Endothelial cell of umbilical vein (primary cell): ENCODE data around the gene ELK3. TPM values are rescaled to one million over a fixed set of nuclear protein-coding genes. Genes with fewer than 3 reads are reported as not detected.

Experiments used
- BruUV-seq: library from RNA; stranded (reverse); fragments of 400-500 nt; replicated peaks from 2 replicates; lab custom pipeline; 2021; lab: Mats Ljungman, UMichigan
- CTCF ChIA-PET: fragments of 300-600, 350-600 bp; sonication (Branson Sonifier 250); formaldehyde crosslinking; loops from one replicate; lab custom pipeline; 2021; ENCODE audit warnings: antibody characterized with exemption, inconsistent platforms; lab: Charles Lee
- POLR2A ChIA-PET: fragments of 300-600, 350-600 bp; sonication (Branson Sonifier 250); formaldehyde crosslinking; loops from one replicate; lab custom pipeline; 2021; ENCODE audit warnings: antibody characterized with exemption, inconsistent platforms; lab: Charles Lee
- DNase-seq: peaks from one replicate; pipeline ENCODE4 v3.0.0-alpha.2; 2011; ENCODE audit warnings: low read depth, low spot score
- FAIRE-seq: peaks from 2 replicates; lab custom pipeline; 2011; peaks lifted over from hg19 to GRCh38; lab: Jason Lieb, UNC
- H2AFZ ChIP-seq: 2 replicates; pipeline ENCODE4 v1.6.0; 2012; ENCODE audit warnings: low read depth, low read length, control low read depth, inconsistent platforms
- H3K27ac ChIP-seq: 2 replicates; pipeline ENCODE4 v1.5.1; 2011; ENCODE audit warnings: low read depth, mild to moderate bottlenecking, control low read depth, low read length, moderate library complexity; ENCODE audit not compliant: insufficient read depth
- H3K27me3 ChIP-seq, 2 experiments: 2 replicates each; pipeline versions ENCODE4 v1.6.0 to v1.6.1; 2011; ENCODE audit warnings: low read length in 2 of 2, mixed read lengths in 1 of 2; ENCODE audit not compliant: control insufficient read depth in 2 of 2, insufficient read depth in 2 of 2
- H3K36me3 ChIP-seq, 2 experiments: 2 replicates in 1 of 2; 3 replicates in 1 of 2; pipeline ENCODE4 v1.5.1; 2011; ENCODE audit warnings: low read length in 2 of 2, mild to moderate bottlenecking in 1 of 2, moderate library complexity in 1 of 2; ENCODE audit not compliant: control insufficient read depth in 2 of 2, insufficient read depth in 2 of 2; ENCODE audit errors: extremely low read depth in 1 of 2
- H3K4me1 ChIP-seq: 3 replicates; pipeline ENCODE4 v1.5.1; 2011; ENCODE audit warnings: mild to moderate bottlenecking, low read length; ENCODE audit not compliant: control insufficient read depth, insufficient read depth; ENCODE audit errors: extremely low read depth
- H3K4me2 ChIP-seq: 2 replicates; pipeline ENCODE4 v1.6.1; 2011; ENCODE audit warnings: low read length, control low read depth, mixed read lengths; ENCODE audit not compliant: insufficient read depth
- H3K4me3 ChIP-seq, 3 experiments: fragments of 200-600 bp in 1 of 3; sonication (generic), shearing (Covaris generic) in 1 of 3; replicated peaks in 1 of 3; 2 replicates each; pipeline ENCODE4 v1.5.1; 2011 to 2016; ENCODE audit warnings: control low read depth in 3 of 3, low read length in 3 of 3, mild to moderate bottlenecking in 2 of 3, inconsistent platforms in 1 of 3, low read depth in 1 of 3, moderate library complexity in 1 of 3; ENCODE audit not compliant: insufficient read depth in 1 of 3
- H3K79me2 ChIP-seq: 2 replicates; pipeline ENCODE4 v1.6.0; 2012; ENCODE audit warnings: low read length, inconsistent platforms; ENCODE audit not compliant: control insufficient read depth, insufficient read depth
- H3K9ac ChIP-seq: replicated peaks from 2 replicates; pipeline ENCODE3; 2011; ENCODE audit warnings: low read length, control low read depth; ENCODE audit not compliant: insufficient read depth; ENCODE audit errors: extremely low read depth
- H3K9me1 ChIP-seq: replicated peaks from 3 replicates; pipeline ENCODE4 v1.6.0; 2011; ENCODE audit warnings: mild to moderate bottlenecking, low read length; ENCODE audit not compliant: control insufficient read depth, insufficient read depth; ENCODE audit errors: extremely low read depth
- H3K9me3 ChIP-seq: replicated peaks from 2 replicates; pipeline ENCODE4 v1.5.1; 2012; ENCODE audit warnings: low read length, inconsistent platforms; ENCODE audit not compliant: control insufficient read depth, insufficient read depth
- H4K20me1 ChIP-seq: replicated peaks from 2 replicates; pipeline ENCODE3; 2011; ENCODE audit warnings: mild to moderate bottlenecking, low read length; ENCODE audit not compliant: control insufficient read depth, insufficient read depth; ENCODE audit errors: extremely low read depth
- FOS ChIP-seq: IDR thresholded peaks from 2 replicates; pipeline ENCODE4 v1.6.1; 2011; ENCODE audit warnings: mild to moderate bottlenecking, low read length, moderate library complexity, borderline replicate concordance; ENCODE audit not compliant: insufficient read depth
- GATA2 ChIP-seq: IDR thresholded peaks from 2 replicates; pipeline ENCODE4 v1.7.0; 2011; ENCODE audit warnings: low read depth, mild to moderate bottlenecking, moderate library complexity, mixed read lengths, low read length; ENCODE audit not compliant: insufficient read length, insufficient read depth
- MAX ChIP-seq: IDR thresholded peaks from 2 replicates; pipeline ENCODE4 v1.6.1; 2011; ENCODE audit not compliant: insufficient read depth, insufficient read length
- MYC ChIP-seq: IDR thresholded peaks from one replicate; pipeline ENCODE4 v1.6.1; 2011; ENCODE audit warnings: mild to moderate bottlenecking, low read depth, low read length
- dilution Hi-C: fragments of 300-500 bp; cut with MboI; formaldehyde crosslinking; loops from one replicate; pipeline ENCODE4 v1.15.0; 2019; ENCODE audit warnings: low sequenced_read_pairs; ENCODE audit not compliant: extremely low pct_ligation_motif_present
- intact Hi-C: fragments of 100-400 bp; cut with micrococcal nuclease; formaldehyde crosslinking; loops from one replicate; pipeline ENCODE4 v1.10.0; 2022
- polyA plus RNA-seq, 4 experiments: library from polyadenylated mRNA; depleted of rRNA in 3 of 4; stranded (reverse) in 3 of 4; unstranded in 1 of 4; fragments of >200 nt; gene quantifications; 2 replicates each; pipeline versions ENCODE4 v1.2.1 to v1.2.3, GENCODE V29; 2011 to 2012; ENCODE audit warnings: missing spikeins in 1 of 4
- total RNA-seq: library from RNA; stranded (reverse); gene quantifications from 2 replicates; pipeline ENCODE4 v1.2.3, GENCODE V29; 2021

The ELK3 gene
- total and polyA plus RNA-seq, 2 donors (not counting 3 experiments of a cell fraction or from before 2014, with no cell fraction given): 64.8 to 132 TPM

- Histone ChIP-seq H3K79me2 (no peaks in the 10 kb centered on the region), H3K9me1 (no peaks in the 10 kb centered on the region), H3K4me1 (no peaks in the 10 kb centered on the region), H3K4me2 (no peak overlapping the region), H3K9me3 (no peaks in the 10 kb centered on the region), H3K9ac (no peak overlapping the region), H3K4me3 (no peak overlapping the region), H4K20me1 (no peaks in the 10 kb centered on the region), H3K36me3 (no peaks in the 10 kb centered on the region), H3K27ac (no peak overlapping the region), H3K27me3 (no peaks in the 10 kb centered on the region), H2AFZ (no peak overlapping the region)
- intact Hi-C loops: no loop called here
- no peak for FAIRE-seq
- ChIA-PET CTCF (interaction anchor here (1.0 to 1.6 kb wide), 2 partner anchors 8 to 10 kb away, joined by 3 to 5 read pairs; no protein-coding TSS in a partner anchor), POLR2A (no interaction called here)
- dilution Hi-C loops: no loop called here
- BruUV-seq: no TSS peak
- TF ChIP-seq GATA2 (no peak), FOS (no peak)
- no peak for DNase-seq
Measured at GRCh38 chr12:96155781-96156180, 38.4 kb upstream of the ELK3 start.

- H3K9me1 ChIP-seq: no peaks in the 10 kb centered on the region
- no peak overlapping the region for H3K27ac ChIP-seq
- DNase-seq: no peak
- dilution Hi-C loops (no loop called here), intact Hi-C loops (no loop called here)
- FAIRE-seq: no peak
- no peaks in the 10 kb centered on the region for H3K79me2 ChIP-seq
- no peaks in the 10 kb centered on the region for H3K36me3 ChIP-seq
- H3K9me3 ChIP-seq: no peaks in the 10 kb centered on the region
- POLR2A ChIA-PET: no interaction called here
- no TSS peak for BruUV-seq
- no peaks in the 10 kb centered on the region for H3K4me1 ChIP-seq
- no peaks in the 10 kb centered on the region for H3K27me3 ChIP-seq
- H3K4me2 ChIP-seq: no peak overlapping the region
- no peak overlapping the region for H3K9ac ChIP-seq
- CTCF ChIA-PET: interaction anchor here (1.6 kb wide), 1 partner anchor 9 kb away, joined by 5 read pairs; no protein-coding TSS in a partner anchor
- no peak overlapping the region for H2AFZ ChIP-seq
- no peak overlapping the region for H3K4me3 ChIP-seq
- H4K20me1 ChIP-seq: no peaks in the 10 kb centered on the region
- TF ChIP-seq MYC (no peak), MAX (no peak)
Measured at GRCh38 chr12:96156211-96156610, 38.0 kb upstream of the ELK3 start.
